Adipocyte (in vitro differentiated cells): ENCODE measurements around the gene CALML5.

Experiments used
- DNase-seq: peaks from one replicate; pipeline ENCODE4 v3.0.0-alpha.2; 2015; ENCODE audit warnings: low read depth
- H3K27me3 ChIP-seq: replicated peaks from 2 replicates; pipeline ENCODE4 v1.7.0; 2013; ENCODE audit warnings: mild to moderate bottlenecking, low read length, moderate library complexity; ENCODE audit not compliant: control insufficient read depth, insufficient read depth
- H3K36me3 ChIP-seq: 2 replicates; pipeline ENCODE4 v1.7.0; 2013; ENCODE audit warnings: low read length, mild to moderate bottlenecking, moderate library complexity; ENCODE audit not compliant: control insufficient read depth, insufficient read depth, severe bottlenecking
- H3K4me1 ChIP-seq: 2 replicates; pipeline ENCODE4 v1.7.0; 2013; ENCODE audit warnings: mild to moderate bottlenecking, low read length, moderate library complexity; ENCODE audit not compliant: control insufficient read depth, insufficient read depth
- H3K4me3 ChIP-seq: 2 replicates; pipeline ENCODE4 v1.7.0; 2013; ENCODE audit warnings: mild to moderate bottlenecking, low read length, moderate library complexity
- H3K9ac ChIP-seq: 2 replicates; pipeline ENCODE4 v1.7.0; 2013; ENCODE audit warnings: mild to moderate bottlenecking, low read length, moderate library complexity
- H3K9me3 ChIP-seq: 2 replicates; pipeline ENCODE4 v1.7.0; 2013; ENCODE audit warnings: mild to moderate bottlenecking, low read length, moderate library complexity; ENCODE audit not compliant: control insufficient read depth

Gene CALML5

DNA sequence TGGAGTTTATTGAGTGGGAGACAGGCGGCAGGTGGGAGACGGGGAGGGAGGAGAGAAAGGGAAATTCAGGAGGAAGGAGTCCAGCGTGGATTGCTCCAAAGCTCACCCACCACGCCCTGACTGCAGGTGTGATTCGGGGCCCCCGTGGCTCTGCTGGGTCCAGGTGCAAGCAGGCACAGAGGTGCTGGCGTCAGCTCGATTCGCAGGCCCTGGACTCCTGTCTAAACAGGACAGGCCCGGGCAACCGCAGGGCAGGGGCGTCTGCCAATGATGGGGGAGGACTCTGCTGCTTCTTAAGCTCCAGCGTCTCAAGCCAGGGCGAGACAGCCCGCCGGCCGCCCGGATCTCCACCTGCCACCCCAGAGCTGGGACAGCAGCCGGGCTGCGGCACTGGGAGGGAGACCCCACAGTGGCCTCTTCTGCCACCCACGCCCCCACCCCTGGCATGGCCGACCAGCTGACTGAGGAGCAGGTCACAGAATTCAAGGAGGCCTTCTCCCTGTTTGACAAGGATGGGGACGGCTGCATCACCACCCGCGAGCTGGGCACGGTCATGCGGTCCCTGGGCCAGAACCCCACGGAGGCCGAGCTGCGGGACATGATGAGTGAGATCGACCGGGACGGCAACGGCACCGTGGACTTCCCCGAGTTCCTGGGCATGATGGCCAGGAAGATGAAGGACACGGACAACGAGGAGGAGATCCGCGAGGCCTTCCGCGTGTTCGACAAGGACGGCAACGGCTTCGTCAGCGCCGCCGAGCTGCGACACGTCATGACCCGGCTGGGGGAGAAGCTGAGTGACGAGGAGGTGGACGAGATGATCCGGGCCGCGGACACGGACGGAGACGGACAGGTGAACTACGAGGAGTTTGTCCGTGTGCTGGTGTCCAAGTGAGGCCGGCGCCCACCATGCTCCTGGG lies 25.5 kb upstream of the CALML5 start, which contains the start of gene CALML3:
Gene CALML3, plus strand, starts transcription at position 321 of the 920 bp plus-strand sequence. Its CDS starts 125 bp downstream, at position 446.
- DNase-seq, result no peak

DNA sequence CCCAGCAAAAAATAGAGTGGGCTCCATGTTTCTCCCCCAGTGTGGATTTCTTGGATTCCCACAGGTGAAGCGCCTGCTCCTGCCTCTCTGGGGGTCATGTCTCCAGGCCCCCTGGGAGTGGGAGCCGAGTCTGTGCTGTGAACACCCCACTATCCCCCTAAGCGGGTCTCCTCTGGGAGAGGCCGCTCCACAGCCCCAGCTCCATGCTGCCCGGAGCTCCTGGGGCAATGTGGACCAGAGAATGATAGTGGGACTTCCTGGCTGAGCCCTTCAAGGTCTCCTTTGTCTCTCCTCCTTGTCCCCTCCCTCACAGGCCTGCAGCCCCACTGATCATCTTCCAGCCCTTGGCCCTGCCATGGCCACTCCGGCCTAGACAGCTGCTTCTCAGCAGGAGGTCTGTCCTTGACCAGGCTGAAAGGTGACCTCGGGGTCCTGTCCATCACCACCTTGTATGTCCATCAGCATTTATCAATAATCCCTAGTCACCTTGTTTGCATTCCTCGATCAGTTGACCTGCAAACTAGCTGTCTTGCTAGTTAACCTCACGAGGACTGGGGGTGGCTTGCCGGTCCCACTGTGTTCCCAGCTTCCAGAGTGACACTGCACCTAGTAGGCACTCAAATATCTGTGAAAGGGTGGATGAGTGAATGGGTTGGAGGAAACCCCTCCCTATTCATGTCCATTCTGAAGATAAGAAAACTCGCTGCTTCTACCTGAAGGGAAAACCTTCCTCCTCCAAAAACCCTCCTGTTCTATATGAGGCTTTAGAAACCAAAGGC lies 24.6 kb upstream of the CALML5 start:
- Histone ChIP-seq H3K4me1 (peaks cover 10% of the 10 kb centered on the region), H3K4me3 (no peak overlapping the region), H3K27me3 (peaks cover 4% of the 10 kb centered on the region), H3K9me3 (no peaks in the 10 kb centered on the region), H3K36me3 (no peaks in the 10 kb centered on the region), H3K9ac (no peak overlapping the region)
- DNase-seq, result no peak

More for the DNA sequence above, 25.5 kb upstream of the CALML5 start, which contains the start of gene CALML3:
- Histone ChIP-seq H3K9me3 (no peaks in the 10 kb centered on the region), H3K9ac (no peak within 1 kb of the TSS), H3K36me3 (no peaks in the 10 kb centered on the region), H3K4me1 (peaks cover 10% of the 10 kb centered on the region), H3K27me3 (peaks cover 4% of the 10 kb centered on the region), H3K4me3 (no peak within 1 kb of the TSS)

GRCh38 chr10:5522913-5523560 lies 23.7 kb upstream of the CALML5 start:
- DNase-seq, result no peak
- Histone ChIP-seq H3K9ac (no peak overlapping the region), H3K4me3 (no peak overlapping the region), H3K27me3 (peaks cover 4% of the 10 kb centered on the region), H3K4me1 (peaks cover 10% of the 10 kb centered on the region), H3K9me3 (no peaks in the 10 kb centered on the region), H3K36me3 (no peaks in the 10 kb centered on the region)

GRCh38 chr10:5519054-5519453 lies 19.7 kb upstream of the CALML5 start:
- Histone ChIP-seq H3K9me3 (no peaks in the 10 kb centered on the region), H3K27me3 (peaks cover 12% of the 10 kb centered on the region), H3K9ac (no peak overlapping the region), H3K4me3 (no peak overlapping the region), H3K36me3 (no peaks in the 10 kb centered on the region), H3K4me1 (peaks cover 10% of the 10 kb centered on the region)
- DNase-seq, result no peak

DNA sequence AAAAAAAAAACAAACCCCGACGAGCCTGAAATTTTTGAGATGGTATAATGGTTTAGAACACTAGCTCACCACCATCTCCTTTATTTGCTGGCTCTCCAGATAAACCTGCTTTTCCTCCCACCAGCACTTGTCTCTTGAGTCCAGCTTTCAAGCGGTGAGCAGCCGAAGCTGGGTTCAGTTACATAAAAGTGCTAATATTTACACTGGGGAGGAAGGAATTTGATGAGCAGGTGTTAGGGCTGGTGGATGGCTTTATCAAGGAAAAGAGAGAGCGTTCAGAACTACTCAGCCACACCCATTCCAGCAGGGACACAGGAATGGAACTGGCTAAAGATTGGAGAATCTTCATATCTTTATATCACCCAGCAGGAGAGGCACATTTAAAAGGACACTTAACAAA lies 18.8 kb upstream of the CALML5 start:
- H3K36me3 ChIP-seq, result no peaks in the 10 kb centered on the region
- H3K4me3 ChIP-seq, result no peak overlapping the region
- no peaks in the 10 kb centered on the region for H3K9me3 ChIP-seq
- peaks cover 17% of the 10 kb centered on the region for H3K27me3 ChIP-seq
- DNase-seq, result no peak
- no peak overlapping the region for H3K9ac ChIP-seq
- H3K4me1 ChIP-seq, result peaks cover 10% of the 10 kb centered on the region

GRCh38 chr10:5517546-5517945 lies 18.2 kb upstream of the CALML5 start:
- no peak overlapping the region for H3K9ac ChIP-seq
- H3K9me3 ChIP-seq, result no peaks in the 10 kb centered on the region
- peaks cover 23% of the 10 kb centered on the region for H3K27me3 ChIP-seq
- no peak overlapping the region for H3K4me3 ChIP-seq
- DNase-seq, result no peak
- H3K4me1 ChIP-seq, result peaks cover 10% of the 10 kb centered on the region
- H3K36me3 ChIP-seq, result no peaks in the 10 kb centered on the region

GRCh38 chr10:5515948-5516761 lies 16.8 kb upstream of the CALML5 start:
- no peak overlapping the region for H3K9ac ChIP-seq
- DNase-seq, result no peak
- peaks cover 31% of the 10 kb centered on the region for H3K27me3 ChIP-seq
- H3K4me1 ChIP-seq, result peaks cover 5% of the 10 kb centered on the region
- no peaks in the 10 kb centered on the region for H3K36me3 ChIP-seq
- no peaks in the 10 kb centered on the region for H3K9me3 ChIP-seq
- no peak overlapping the region for H3K4me3 ChIP-seq

GRCh38 chr10:5514226-5514850 lies 15.0 kb upstream of the CALML5 start:
- Histone ChIP-seq H3K36me3 (no peaks in the 10 kb centered on the region), H3K4me3 (no peak overlapping the region), H3K27me3 (peaks cover 31% of the 10 kb centered on the region), H3K9me3 (no peaks in the 10 kb centered on the region), H3K4me1 (peaks cover 9% of the 10 kb centered on the region), H3K9ac (no peak overlapping the region)
- no peak for DNase-seq

DNA sequence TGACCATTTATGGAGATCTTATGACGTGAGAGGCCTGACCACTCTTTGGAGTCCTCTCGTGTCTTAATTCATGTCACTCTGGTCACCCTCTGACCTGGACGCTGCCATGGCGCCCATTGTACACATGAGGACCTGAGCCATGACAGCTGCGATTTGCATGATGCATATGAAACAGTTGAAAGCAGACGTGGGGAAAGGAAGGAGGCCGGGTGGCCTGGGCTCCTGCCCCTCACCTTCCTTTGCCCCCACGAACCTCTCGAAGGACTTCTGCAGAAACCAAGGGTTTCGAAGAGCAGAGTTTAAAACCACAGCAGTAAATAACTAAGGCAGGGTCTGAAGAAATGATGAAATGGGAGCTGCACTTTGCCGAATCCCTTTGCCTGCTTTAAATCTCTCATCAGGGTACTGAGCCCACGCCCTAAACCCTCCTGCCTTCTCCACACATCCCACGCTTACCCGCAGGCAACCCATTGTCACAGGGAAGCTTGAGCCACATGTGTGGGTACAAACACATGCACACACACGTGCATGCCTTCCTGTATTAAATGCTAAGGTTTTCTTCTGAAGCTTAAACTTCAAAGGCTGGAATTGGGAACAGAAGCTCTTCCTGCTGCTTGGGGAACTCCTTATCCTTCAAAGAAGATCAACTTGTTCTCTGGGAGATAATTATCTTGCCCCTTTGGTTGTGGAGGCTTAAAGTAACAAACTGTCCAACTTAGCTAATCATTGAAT lies 13.7 kb upstream of the CALML5 start:
- peaks cover 36% of the 10 kb centered on the region for H3K27me3 ChIP-seq
- no peak overlapping the region for H3K4me3 ChIP-seq
- H3K9ac ChIP-seq, result no peak overlapping the region
- peaks cover 9% of the 10 kb centered on the region for H3K4me1 ChIP-seq
- no peaks in the 10 kb centered on the region for H3K9me3 ChIP-seq
- H3K36me3 ChIP-seq, result no peaks in the 10 kb centered on the region
- DNase-seq, result no peak

- no peak overlapping the region for H3K4me3 ChIP-seq
Observed at GRCh38 chr10:5512331-5512730, 13.0 kb upstream of the CALML5 start.

More at GRCh38 chr10:5512331-5512730, 13.0 kb upstream of the CALML5 start:
- no peaks in the 10 kb centered on the region for H3K9me3 ChIP-seq
- DNase-seq, result no peak
- no peak overlapping the region for H3K9ac ChIP-seq
- no peaks in the 10 kb centered on the region for H3K36me3 ChIP-seq
- H3K27me3 ChIP-seq, result peaks cover 36% of the 10 kb centered on the region
- peaks cover 9% of the 10 kb centered on the region for H3K4me1 ChIP-seq
